Endothelial cell of umbilical vein (primary cell): Measurements from ENCODE around the gene SLC44A5. TPM values are rescaled to one million over a fixed set of nuclear protein-coding genes. Genes with fewer than 3 reads are reported as not detected.

ENCODE experiments used
- BruUV-seq: library from RNA; stranded (reverse); fragments of 400-500 nt; replicated peaks from 2 replicates; lab custom pipeline; 2021; lab: Mats Ljungman, UMichigan
- CTCF ChIA-PET: fragments of 300-600, 350-600 bp; sonication (Branson Sonifier 250); formaldehyde crosslinking; loops from one replicate; lab custom pipeline; 2021; ENCODE audit warnings: antibody characterized with exemption, inconsistent platforms; lab: Charles Lee
- POLR2A ChIA-PET: fragments of 300-600, 350-600 bp; sonication (Branson Sonifier 250); formaldehyde crosslinking; loops from one replicate; lab custom pipeline; 2021; ENCODE audit warnings: antibody characterized with exemption, inconsistent platforms; lab: Charles Lee
- DNase-seq: peaks from one replicate; pipeline ENCODE4 v3.0.0-alpha.2; 2011; ENCODE audit warnings: low read depth, low spot score
- FAIRE-seq: peaks from 2 replicates; lab custom pipeline; 2011; peaks lifted over from hg19 to GRCh38; lab: Jason Lieb, UNC
- H2AFZ ChIP-seq: 2 replicates; pipeline ENCODE4 v1.6.0; 2012; ENCODE audit warnings: low read depth, low read length, control low read depth, inconsistent platforms
- H3K27ac ChIP-seq: 2 replicates; pipeline ENCODE4 v1.5.1; 2011; ENCODE audit warnings: low read depth, mild to moderate bottlenecking, control low read depth, low read length, moderate library complexity; ENCODE audit not compliant: insufficient read depth
- H3K27me3 ChIP-seq, 2 experiments: 2 replicates each; pipeline versions ENCODE4 v1.6.0 to v1.6.1; 2011; ENCODE audit warnings: low read length in 2 of 2, mixed read lengths in 1 of 2; ENCODE audit not compliant: control insufficient read depth in 2 of 2, insufficient read depth in 2 of 2
- H3K36me3 ChIP-seq, 2 experiments: 2 replicates in 1 of 2; 3 replicates in 1 of 2; pipeline ENCODE4 v1.5.1; 2011; ENCODE audit warnings: low read length in 2 of 2, mild to moderate bottlenecking in 1 of 2, moderate library complexity in 1 of 2; ENCODE audit not compliant: control insufficient read depth in 2 of 2, insufficient read depth in 2 of 2; ENCODE audit errors: extremely low read depth in 1 of 2
- H3K4me1 ChIP-seq: 3 replicates; pipeline ENCODE4 v1.5.1; 2011; ENCODE audit warnings: mild to moderate bottlenecking, low read length; ENCODE audit not compliant: control insufficient read depth, insufficient read depth; ENCODE audit errors: extremely low read depth
- H3K4me2 ChIP-seq: 2 replicates; pipeline ENCODE4 v1.6.1; 2011; ENCODE audit warnings: low read length, control low read depth, mixed read lengths; ENCODE audit not compliant: insufficient read depth
- H3K4me3 ChIP-seq, 3 experiments: fragments of 200-600 bp in 1 of 3; sonication (generic), shearing (Covaris generic) in 1 of 3; replicated peaks in 1 of 3; 2 replicates each; pipeline ENCODE4 v1.5.1; 2011 to 2016; ENCODE audit warnings: control low read depth in 3 of 3, low read length in 3 of 3, mild to moderate bottlenecking in 2 of 3, inconsistent platforms in 1 of 3, low read depth in 1 of 3, moderate library complexity in 1 of 3; ENCODE audit not compliant: insufficient read depth in 1 of 3
- H3K79me2 ChIP-seq: 2 replicates; pipeline ENCODE4 v1.6.0; 2012; ENCODE audit warnings: low read length, inconsistent platforms; ENCODE audit not compliant: control insufficient read depth, insufficient read depth
- H3K9ac ChIP-seq: replicated peaks from 2 replicates; pipeline ENCODE3; 2011; ENCODE audit warnings: low read length, control low read depth; ENCODE audit not compliant: insufficient read depth; ENCODE audit errors: extremely low read depth
- H3K9me1 ChIP-seq: replicated peaks from 3 replicates; pipeline ENCODE4 v1.6.0; 2011; ENCODE audit warnings: mild to moderate bottlenecking, low read length; ENCODE audit not compliant: control insufficient read depth, insufficient read depth; ENCODE audit errors: extremely low read depth
- H3K9me3 ChIP-seq: replicated peaks from 2 replicates; pipeline ENCODE4 v1.5.1; 2012; ENCODE audit warnings: low read length, inconsistent platforms; ENCODE audit not compliant: control insufficient read depth, insufficient read depth
- H4K20me1 ChIP-seq: replicated peaks from 2 replicates; pipeline ENCODE3; 2011; ENCODE audit warnings: mild to moderate bottlenecking, low read length; ENCODE audit not compliant: control insufficient read depth, insufficient read depth; ENCODE audit errors: extremely low read depth
- CTCF ChIP-seq, 2 donors: IDR thresholded peaks; 1 replicate in 1 of 2; 2 replicates in 1 of 2; pipeline ENCODE4 v1.5.1; 2011; ENCODE audit warnings: low read length in 2 of 2, mild to moderate bottlenecking in 2 of 2, moderate library complexity in 2 of 2, control low read depth in 1 of 2, inconsistent platforms in 1 of 2, low read depth in 1 of 2; ENCODE audit not compliant: insufficient read depth in 1 of 2; ENCODE audit errors: extremely low read depth in 1 of 2
- FOS ChIP-seq: IDR thresholded peaks from 2 replicates; pipeline ENCODE4 v1.6.1; 2011; ENCODE audit warnings: mild to moderate bottlenecking, low read length, moderate library complexity, borderline replicate concordance; ENCODE audit not compliant: insufficient read depth
- GATA2 ChIP-seq: IDR thresholded peaks from 2 replicates; pipeline ENCODE4 v1.7.0; 2011; ENCODE audit warnings: low read depth, mild to moderate bottlenecking, moderate library complexity, mixed read lengths, low read length; ENCODE audit not compliant: insufficient read length, insufficient read depth
- JUN ChIP-seq: IDR thresholded peaks from 2 replicates; pipeline ENCODE4 v1.6.1; 2011; ENCODE audit warnings: borderline replicate concordance, low read depth; ENCODE audit not compliant: insufficient read length, insufficient read depth
- MYC ChIP-seq: IDR thresholded peaks from one replicate; pipeline ENCODE4 v1.6.1; 2011; ENCODE audit warnings: mild to moderate bottlenecking, low read depth, low read length
- POLR2A ChIP-seq: IDR thresholded peaks from 2 replicates; pipeline ENCODE4 v1.6.1; 2012; ENCODE audit warnings: low read depth, mild to moderate bottlenecking, control low read depth, low read length
- POLR2AphosphoS5 ChIP-seq: IDR thresholded peaks from 2 replicates; pipeline ENCODE4 v1.6.1; 2012; ENCODE audit warnings: low read depth, mild to moderate bottlenecking, control low read depth, low read length, moderate library complexity; ENCODE audit not compliant: insufficient read depth
- dilution Hi-C: fragments of 300-500 bp; cut with MboI; formaldehyde crosslinking; loops from one replicate; pipeline ENCODE4 v1.15.0; 2019; ENCODE audit warnings: low sequenced_read_pairs; ENCODE audit not compliant: extremely low pct_ligation_motif_present
- intact Hi-C: fragments of 100-400 bp; cut with micrococcal nuclease; formaldehyde crosslinking; loops from one replicate; pipeline ENCODE4 v1.10.0; 2022
- polyA plus RNA-seq, 4 experiments: library from polyadenylated mRNA; depleted of rRNA in 3 of 4; stranded (reverse) in 3 of 4; unstranded in 1 of 4; fragments of >200 nt; gene quantifications; 2 replicates each; pipeline versions ENCODE4 v1.2.1 to v1.2.3, GENCODE V29; 2011 to 2012; ENCODE audit warnings: missing spikeins in 1 of 4
- total RNA-seq: library from RNA; stranded (reverse); gene quantifications from 2 replicates; pipeline ENCODE4 v1.2.3, GENCODE V29; 2021

Gene SLC44A5
- total and polyA plus RNA-seq, 2 donors (not counting 3 experiments of a cell fraction or from before 2014, with no cell fraction given): 1.6 to 3.2 TPM

DNA sequence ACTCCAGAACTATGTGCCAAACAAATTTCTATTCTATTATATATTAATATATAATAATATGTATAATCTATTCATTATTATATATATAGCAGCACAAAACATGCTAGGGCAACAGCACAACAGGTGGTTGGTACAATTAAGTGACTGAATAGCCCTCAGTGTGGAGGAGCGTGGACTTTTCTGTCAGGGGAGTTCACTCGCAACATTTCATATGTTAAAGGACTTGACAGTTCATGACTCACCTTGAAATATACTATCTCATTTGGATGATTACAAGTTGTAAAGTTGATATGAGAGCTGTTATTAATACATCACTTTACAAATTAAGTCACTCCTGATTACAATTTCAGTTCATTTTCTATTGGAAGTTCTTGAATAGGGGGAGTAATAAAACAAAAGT is 298.3 kb downstream of the SLC44A5 start:
- H3K27ac ChIP-seq: no peak overlapping the region
- H3K4me2 ChIP-seq: no peak overlapping the region
- H3K36me3 ChIP-seq: no peaks in the 10 kb centered on the region
- no peak overlapping the region for H3K9ac ChIP-seq
- H3K4me1 ChIP-seq: no peaks in the 10 kb centered on the region
- BruUV-seq: no TSS peak
- no peak overlapping the region for H2AFZ ChIP-seq
- H3K27me3 ChIP-seq: no peaks in the 10 kb centered on the region
- dilution Hi-C loops: no loop called here
- no peaks in the 10 kb centered on the region for H3K9me1 ChIP-seq
- H3K4me3 ChIP-seq: no peak overlapping the region
- TF ChIP-seq GATA2 (no peak), POLR2A (no peak), POLR2AphosphoS5 (no peak), JUN (no peak)
- intact Hi-C loops: no loop called here
- CTCF ChIA-PET: no interaction called here
- POLR2A ChIA-PET: no interaction called here
- H4K20me1 ChIP-seq: no peaks in the 10 kb centered on the region
- H3K79me2 ChIP-seq: no peaks in the 10 kb centered on the region
- DNase-seq (no peak), FAIRE-seq (no peak)
- H3K9me3 ChIP-seq: no peaks in the 10 kb centered on the region

DNA sequence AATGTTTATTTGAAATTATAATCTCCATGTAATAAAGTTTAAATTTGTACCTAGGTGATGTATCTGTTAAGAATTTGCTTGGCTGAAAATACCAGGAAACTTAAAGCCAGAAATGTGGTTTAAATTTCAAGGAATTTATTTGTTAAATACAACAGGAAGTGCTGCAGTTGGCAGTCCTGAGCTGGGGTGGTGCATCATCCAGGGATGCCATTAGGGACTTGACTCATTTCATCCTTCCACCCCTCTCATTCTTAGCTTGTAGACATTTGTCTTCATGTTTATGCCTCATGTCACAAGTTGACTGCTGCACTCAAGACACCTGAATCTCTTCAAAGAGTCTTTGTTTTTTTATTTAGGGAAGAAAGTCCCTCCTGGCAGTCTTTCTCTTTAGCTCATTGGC is 300.8 kb downstream of the SLC44A5 start:
- H3K27ac ChIP-seq: no peak overlapping the region
- BruUV-seq: no TSS peak
- DNase-seq: peak; percentile 16

More for the DNA sequence above, 300.8 kb downstream of the SLC44A5 start:
- H3K9me3 ChIP-seq: no peaks in the 10 kb centered on the region
- no peaks in the 10 kb centered on the region for H3K9me1 ChIP-seq
- no peaks in the 10 kb centered on the region for H3K27me3 ChIP-seq
- H3K79me2 ChIP-seq: no peaks in the 10 kb centered on the region
- POLR2A ChIA-PET: no interaction called here
- CTCF ChIA-PET: interaction anchor here (0.7 to 2.0 kb wide), 4 partner anchors 8 to 44 kb away, joined by 3 to 5 read pairs (median 3); no protein-coding TSS in a partner anchor
- H3K36me3 ChIP-seq: no peaks in the 10 kb centered on the region
- no peak overlapping the region for H2AFZ ChIP-seq
- dilution Hi-C loops: no loop called here
- intact Hi-C loops: no loop called here
- no peak overlapping the region for H3K9ac ChIP-seq
- no peak overlapping the region for H3K4me2 ChIP-seq
- H4K20me1 ChIP-seq: no peaks in the 10 kb centered on the region
- FAIRE-seq: no peak
- TF ChIP-seq MYC (no peak), CTCF (IDR thresholded peaks at IDR 0.05; ENCODE audit: extremely low read depth in 1 of 2, insufficient read depth in 1 of 2, low read depth in 1 of 2, low read length in 2 of 2) (no peak), GATA2 (no peak), FOS (peak; percentile 64), POLR2A (no peak)
- H3K4me3 ChIP-seq: no peak overlapping the region
- H3K4me1 ChIP-seq: no peaks in the 10 kb centered on the region
